Neural progenitor cell (in vitro differentiated cells): ENCODE results near the gene SLC28A1.

Source experiments
- EZH2phosphoT487 ChIP-seq: fragments of 200-600 bp; sonication (generic); IDR thresholded peaks from 2 replicates; pipeline ENCODE4 v1.6.1; 2017; ENCODE audit warnings: antibody characterized with exemption
- TF ChIP-seq, protein P1 (sequence below): fragments of 200-600 bp; sonication (generic); IDR thresholded peaks from 2 replicates; pipeline ENCODE4 v1.5.1; 2017; ENCODE audit warnings: antibody characterized with exemption, mild to moderate bottlenecking

DNA sequence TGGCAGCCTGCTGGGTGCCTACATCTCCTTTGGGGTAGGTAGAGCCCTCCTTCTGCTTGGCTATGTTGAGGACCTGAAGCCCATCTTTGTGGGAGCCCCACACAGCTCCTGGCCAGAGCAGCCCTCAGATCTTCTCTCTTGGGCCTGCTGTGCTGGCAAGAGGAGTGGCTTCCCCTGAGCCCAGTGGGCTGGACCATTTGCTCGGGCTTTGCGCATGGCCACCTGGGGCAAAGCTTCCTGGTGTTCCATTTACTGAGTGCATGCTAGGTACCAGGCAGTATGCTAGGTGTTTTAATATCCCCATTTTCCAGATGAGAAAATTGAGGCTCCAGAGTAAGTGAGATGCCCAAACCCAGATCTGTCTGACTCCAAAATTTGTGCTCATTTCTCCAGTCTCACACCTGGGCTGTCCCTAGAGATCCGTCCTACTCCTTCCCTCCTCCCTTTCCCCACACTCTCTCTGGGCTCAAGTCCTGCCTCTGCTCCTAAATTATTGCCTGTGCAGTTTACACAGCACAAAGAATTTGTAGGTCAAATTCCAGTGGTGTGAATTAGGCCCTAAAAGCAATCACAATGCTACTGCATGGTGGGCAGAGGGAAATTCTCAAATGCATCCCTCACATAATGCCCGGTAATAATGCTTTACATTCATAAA, 39.7 kb downstream of the SLC28A1 start:
- TF ChIP-seq, protein P1, sequence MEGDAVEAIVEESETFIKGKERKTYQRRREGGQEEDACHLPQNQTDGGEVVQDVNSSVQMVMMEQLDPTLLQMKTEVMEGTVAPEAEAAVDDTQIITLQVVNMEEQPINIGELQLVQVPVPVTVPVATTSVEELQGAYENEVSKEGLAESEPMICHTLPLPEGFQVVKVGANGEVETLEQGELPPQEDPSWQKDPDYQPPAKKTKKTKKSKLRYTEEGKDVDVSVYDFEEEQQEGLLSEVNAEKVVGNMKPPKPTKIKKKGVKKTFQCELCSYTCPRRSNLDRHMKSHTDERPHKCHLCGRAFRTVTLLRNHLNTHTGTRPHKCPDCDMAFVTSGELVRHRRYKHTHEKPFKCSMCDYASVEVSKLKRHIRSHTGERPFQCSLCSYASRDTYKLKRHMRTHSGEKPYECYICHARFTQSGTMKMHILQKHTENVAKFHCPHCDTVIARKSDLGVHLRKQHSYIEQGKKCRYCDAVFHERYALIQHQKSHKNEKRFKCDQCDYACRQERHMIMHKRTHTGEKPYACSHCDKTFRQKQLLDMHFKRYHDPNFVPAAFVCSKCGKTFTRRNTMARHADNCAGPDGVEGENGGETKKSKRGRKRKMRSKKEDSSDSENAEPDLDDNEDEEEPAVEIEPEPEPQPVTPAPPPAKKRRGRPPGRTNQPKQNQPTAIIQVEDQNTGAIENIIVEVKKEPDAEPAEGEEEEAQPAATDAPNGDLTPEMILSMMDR, result no peak
- no peak for TF ChIP-seq EZH2phosphoT487
